ENCODE data around the gene RUNDC3A. TPM values are rescaled to one million over a fixed set of nuclear protein-coding genes. Genes with fewer than 3 reads are reported as not detected.

Gene RUNDC3A
- total and polyA plus RNA-seq, 2 of the 13 experiments (the other 11 are each of a cell fraction or from before 2014, with no cell fraction given): 0.25 TPM; not detected in 1

DNA sequence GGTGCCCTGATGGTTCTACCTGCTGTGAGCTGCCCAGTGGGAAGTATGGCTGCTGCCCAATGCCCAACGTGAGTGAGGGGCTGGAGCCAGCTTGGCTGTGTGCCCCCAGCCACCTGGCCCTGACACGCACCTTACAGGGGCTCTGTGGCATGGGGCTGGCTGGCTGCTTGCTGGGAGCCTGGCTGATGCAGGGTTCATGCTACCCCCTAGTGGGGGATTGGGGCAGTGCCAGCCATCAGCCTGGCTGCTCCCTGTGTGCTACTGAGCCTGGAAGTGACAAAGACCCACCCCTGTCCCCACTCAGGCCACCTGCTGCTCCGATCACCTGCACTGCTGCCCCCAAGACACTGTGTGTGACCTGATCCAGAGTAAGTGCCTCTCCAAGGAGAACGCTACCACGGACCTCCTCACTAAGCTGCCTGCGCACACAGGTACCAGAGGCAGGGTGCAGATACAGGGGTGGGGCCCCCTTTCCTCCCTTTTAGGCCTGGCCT is 42.4 kb downstream of the RUNDC3A start (continued):
- TF ChIP-seq ZMAT5 (CRISPR knock-in tag; IDR thresholded peaks at IDR 0.05; ENCODE audit: borderline replicate concordance, low read depth) (no peak), ZNF772 (CRISPR knock-in tag; IDR thresholded peaks at IDR 0.05) (no peak), GMEB1 (CRISPR knock-in tag; IDR thresholded peaks at IDR 0.05; ENCODE audit: borderline replicate concordance) (no peak), ZNF12 (CRISPR knock-in tag; IDR thresholded peaks at IDR 0.05) (no peak), ZNF225 (CRISPR knock-in tag; IDR thresholded peaks at IDR 0.05) (0 out of 2 replicates have a peak, but pooled peaks have one; percentile 45), ZBTB21 (CRISPR knock-in tag; IDR thresholded peaks at IDR 0.05) (no peak), HES4 (CRISPR knock-in tag; IDR thresholded peaks at IDR 0.05; ENCODE audit: borderline replicate concordance) (0 out of 2 replicates have a peak, but pooled peaks have one; percentile 50), ZNF652 (CRISPR knock-in tag; IDR thresholded peaks at IDR 0.05; ENCODE audit: borderline replicate concordance, low read depth) (no peak), ZNF709 (CRISPR knock-in tag; IDR thresholded peaks at IDR 0.05) (no peak), BCL6 (CRISPR knock-in tag; IDR thresholded peaks at IDR 0.05) (no peak), ZUFSP (CRISPR knock-in tag; IDR thresholded peaks at IDR 0.05; ENCODE audit: borderline replicate concordance) (no peak), ZNF562 (CRISPR knock-in tag; IDR thresholded peaks at IDR 0.05; ENCODE audit: borderline replicate concordance) (no peak), ZSCAN30 (CRISPR knock-in tag; IDR thresholded peaks at IDR 0.05) (no peak), CHD4 (IDR thresholded peaks at IDR 0.05; ENCODE audit: borderline replicate concordance, low read length) (no peak), ZNF605 (CRISPR knock-in tag; IDR thresholded peaks at IDR 0.05) (no peak), TAF1 (CRISPR knock-in tag; IDR thresholded peaks at IDR 0.05) (0 out of 2 replicates have a peak, but pooled peaks have one; percentile 24), JUN (CRISPR knock-in tag; IDR thresholded peaks at IDR 0.05) (no peak), RAD51 (IDR thresholded peaks at IDR 0.05; ENCODE audit: borderline replicate concordance) (no peak), SUZ12 (IDR thresholded peaks at IDR 0.05; ENCODE audit: low read depth, low read length) (no peak), GPN1 (CRISPR knock-in tag; IDR thresholded peaks at IDR 0.05; ENCODE audit: borderline replicate concordance) (no peak)
- TF ChIP-seq, protein P1, sequence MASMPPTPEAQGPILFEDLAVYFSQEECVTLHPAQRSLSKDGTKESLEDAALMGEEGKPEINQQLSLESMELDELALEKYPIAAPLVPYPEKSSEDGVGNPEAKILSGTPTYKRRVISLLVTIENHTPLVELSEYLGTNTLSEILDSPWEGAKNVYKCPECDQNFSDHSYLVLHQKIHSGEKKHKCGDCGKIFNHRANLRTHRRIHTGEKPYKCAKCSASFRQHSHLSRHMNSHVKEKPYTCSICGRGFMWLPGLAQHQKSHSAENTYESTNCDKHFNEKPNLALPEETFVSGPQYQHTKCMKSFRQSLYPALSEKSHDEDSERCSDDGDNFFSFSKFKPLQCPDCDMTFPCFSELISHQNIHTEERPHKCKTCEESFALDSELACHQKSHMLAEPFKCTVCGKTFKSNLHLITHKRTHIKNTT (CRISPR knock-in tag; IDR thresholded peaks at IDR 0.05): no peak
- TF ChIP-seq, protein P2, sequence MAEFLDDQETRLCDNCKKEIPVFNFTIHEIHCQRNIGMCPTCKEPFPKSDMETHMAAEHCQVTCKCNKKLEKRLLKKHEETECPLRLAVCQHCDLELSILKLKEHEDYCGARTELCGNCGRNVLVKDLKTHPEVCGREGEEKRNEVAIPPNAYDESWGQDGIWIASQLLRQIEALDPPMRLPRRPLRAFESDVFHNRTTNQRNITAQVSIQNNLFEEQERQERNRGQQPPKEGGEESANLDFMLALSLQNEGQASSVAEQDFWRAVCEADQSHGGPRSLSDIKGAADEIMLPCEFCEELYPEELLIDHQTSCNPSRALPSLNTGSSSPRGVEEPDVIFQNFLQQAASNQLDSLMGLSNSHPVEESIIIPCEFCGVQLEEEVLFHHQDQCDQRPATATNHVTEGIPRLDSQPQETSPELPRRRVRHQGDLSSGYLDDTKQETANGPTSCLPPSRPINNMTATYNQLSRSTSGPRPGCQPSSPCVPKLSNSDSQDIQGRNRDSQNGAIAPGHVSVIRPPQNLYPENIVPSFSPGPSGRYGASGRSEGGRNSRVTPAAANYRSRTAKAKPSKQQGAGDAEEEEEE (CRISPR knock-in tag; IDR thresholded peaks at IDR 0.05; ENCODE audit: borderline replicate concordance): 0 out of 2 replicates have a peak, but pooled peaks have one; percentile 63
